GM19452 (cell line): ENCODE measurements around the gene IL22.

ENCODE experiments used
- ATAC-seq: cut with Tn5 transposase; IDR thresholded peaks from one replicate; pipeline ENCODE4 v1.9.1; 2021; ENCODE audit not compliant: unreplicated experiment

The IL22 gene

GRCh38 chr12:68253504-68253903 lies at the start of gene IL22:
Gene IL22, minus strand, starts transcription at chr12:68253604. Its CDS starts 156 bp downstream, at chr12:68253448.
- no peak for ATAC-seq

GRCh38 chr12:68297929-68298328 lies 44.5 kb upstream of the IL22 start:
- no peak for ATAC-seq

GRCh38 chr12:68294251-68294650 lies 40.8 kb upstream of the IL22 start:
- ATAC-seq = no peak

- no peak for ATAC-seq
Observed at GRCh38 chr12:68293347-68293746, 39.9 kb upstream of the IL22 start.

- ATAC-seq = no peak
Observed at GRCh38 chr12:68292151-68292943, 38.9 kb upstream of the IL22 start.

- no peak for ATAC-seq
Observed at GRCh38 chr12:68291396-68292036, 38.1 kb upstream of the IL22 start.

GRCh38 chr12:68290126-68290525 lies 36.7 kb upstream of the IL22 start:
- ATAC-seq = peak; percentile 99

GRCh38 chr12:68287106-68287505 lies 33.7 kb upstream of the IL22 start:
- no peak for ATAC-seq

GRCh38 chr12:68286396-68286795 lies 33.0 kb upstream of the IL22 start:
- no peak for ATAC-seq

- no peak for ATAC-seq
Observed at GRCh38 chr12:68285541-68285940, 32.1 kb upstream of the IL22 start.

GRCh38 chr12:68281322-68282077 lies 28.1 kb upstream of the IL22 start:
- ATAC-seq = no peak

GRCh38 chr12:68280240-68280639 lies 26.8 kb upstream of the IL22 start:
- ATAC-seq = no peak

- no peak for ATAC-seq
Observed at GRCh38 chr12:68279227-68280054, 26.0 kb upstream of the IL22 start.

- no peak for ATAC-seq
Observed at GRCh38 chr12:68276402-68276930, 23.1 kb upstream of the IL22 start.

- no peak for ATAC-seq
Observed at GRCh38 chr12:68272732-68273131, 19.3 kb upstream of the IL22 start.

- no peak for ATAC-seq
Observed at GRCh38 chr12:68271346-68271745, 17.9 kb upstream of the IL22 start.

- ATAC-seq = no peak
Observed at GRCh38 chr12:68270358-68270757, 17.0 kb upstream of the IL22 start.

GRCh38 chr12:68269779-68270178 lies 16.4 kb upstream of the IL22 start:
- no peak for ATAC-seq

- ATAC-seq = no peak
Observed at GRCh38 chr12:68268967-68269366, 15.6 kb upstream of the IL22 start.

- ATAC-seq = no peak
Observed at GRCh38 chr12:68267892-68268396, 14.5 kb upstream of the IL22 start.
